ENCODE results near the gene FAM120C. TPM values are rescaled to one million over a fixed set of nuclear protein-coding genes. Genes with fewer than 3 reads are reported as not detected.

The FAM120C gene
- total RNA-seq, result 10 to 100 TPM; 10.5 to 14.9 TPM

- 0% methylated on average over 22 of the region's 70 CpGs for WGBS
- Histone ChIP-seq H3K27me3 (replicated peaks; ENCODE audit: insufficient read depth) (no peaks in the 10 kb centered on the region), H3K4me1 (replicated peaks) (no peaks in the 10 kb centered on the region), H3K27ac (peak within 1 kb of the TSS; percentile 69 to 80), H3K9me3 (no peaks in the 10 kb centered on the region), H3K36me3 (no peaks in the 10 kb centered on the region), H3K4me3 (peak within 1 kb of the TSS; percentile 55 to 61)
- intact Hi-C loops (cut with DNase I), result loop anchor here (10.0 kb wide), 1 partner anchor 138 kb away; the partner anchor contains the start of gene PHF8
- TF ChIP-seq, protein P1, sequence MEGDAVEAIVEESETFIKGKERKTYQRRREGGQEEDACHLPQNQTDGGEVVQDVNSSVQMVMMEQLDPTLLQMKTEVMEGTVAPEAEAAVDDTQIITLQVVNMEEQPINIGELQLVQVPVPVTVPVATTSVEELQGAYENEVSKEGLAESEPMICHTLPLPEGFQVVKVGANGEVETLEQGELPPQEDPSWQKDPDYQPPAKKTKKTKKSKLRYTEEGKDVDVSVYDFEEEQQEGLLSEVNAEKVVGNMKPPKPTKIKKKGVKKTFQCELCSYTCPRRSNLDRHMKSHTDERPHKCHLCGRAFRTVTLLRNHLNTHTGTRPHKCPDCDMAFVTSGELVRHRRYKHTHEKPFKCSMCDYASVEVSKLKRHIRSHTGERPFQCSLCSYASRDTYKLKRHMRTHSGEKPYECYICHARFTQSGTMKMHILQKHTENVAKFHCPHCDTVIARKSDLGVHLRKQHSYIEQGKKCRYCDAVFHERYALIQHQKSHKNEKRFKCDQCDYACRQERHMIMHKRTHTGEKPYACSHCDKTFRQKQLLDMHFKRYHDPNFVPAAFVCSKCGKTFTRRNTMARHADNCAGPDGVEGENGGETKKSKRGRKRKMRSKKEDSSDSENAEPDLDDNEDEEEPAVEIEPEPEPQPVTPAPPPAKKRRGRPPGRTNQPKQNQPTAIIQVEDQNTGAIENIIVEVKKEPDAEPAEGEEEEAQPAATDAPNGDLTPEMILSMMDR (IDR thresholded peaks at IDR 0.05), result no peak
- no peak for TF ChIP-seq POLR2AphosphoS5 (IDR thresholded peaks at IDR 0.05)
- peak; percentile 39 for DNase-seq (ENCODE audit: low spot score)
Measured at GRCh38 chrX:54182864-54183613, at the start of gene FAM120C. FAM120C (minus strand) TSS chrX:54183254; CDS start chrX:54183198, 56 bp downstream.

DNA sequence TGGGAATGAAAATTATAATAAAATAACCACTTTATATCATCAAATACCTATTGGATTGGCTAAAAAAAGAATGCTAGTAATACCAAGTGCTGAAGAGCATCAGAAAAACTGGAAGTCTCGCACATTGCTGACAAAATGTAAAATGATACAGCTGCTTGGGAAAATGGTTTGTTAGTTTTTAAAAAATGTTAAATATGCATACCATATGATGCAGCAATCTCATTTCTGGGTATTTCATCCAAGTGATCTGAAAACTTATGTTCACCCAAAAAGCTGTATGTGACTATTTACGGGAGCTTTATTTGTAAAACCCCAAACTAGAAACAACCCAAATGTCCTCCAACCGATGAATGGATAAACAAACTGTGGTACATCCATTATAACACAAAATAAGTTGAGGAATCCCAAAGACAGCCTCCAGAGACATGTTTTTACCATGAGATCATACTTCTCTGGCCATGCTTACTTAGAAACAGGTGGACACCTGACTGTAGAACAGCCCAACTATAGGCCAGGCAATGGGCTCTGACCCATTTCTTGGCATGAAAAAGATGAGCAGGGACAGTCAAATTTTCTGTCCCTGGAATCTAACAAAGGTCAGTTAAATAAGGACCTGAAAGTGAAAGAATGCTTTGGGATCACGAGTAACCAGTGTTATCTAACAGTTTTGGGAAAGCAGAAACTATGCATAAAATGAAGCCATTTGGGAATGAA lies 47.5 kb upstream of the FAM120C start:
- H3K9me3 ChIP-seq, result no peaks in the 10 kb centered on the region
- H3K27me3 ChIP-seq (replicated peaks; ENCODE audit: insufficient read depth), result no peaks in the 10 kb centered on the region
- H3K4me1 ChIP-seq (replicated peaks), result no peaks in the 10 kb centered on the region
- WGBS, result 88% methylated on average over 4 of the region's 4 CpGs
- no peak overlapping the region for H3K27ac ChIP-seq
- intact Hi-C loops (cut with DNase I), result no loop called here
- H3K4me3 ChIP-seq, result no peak overlapping the region
- no peak for DNase-seq (ENCODE audit: low spot score)
- TF ChIP-seq POLR2AphosphoS5 (IDR thresholded peaks at IDR 0.05) (no peak), POLR2A (IDR thresholded peaks at IDR 0.05) (no peak)
- TF ChIP-seq, protein P1 (IDR thresholded peaks at IDR 0.05), result no peak
- H3K36me3 ChIP-seq, result no peaks in the 10 kb centered on the region

GRCh38 chrX:54223581-54223980 lies 40.5 kb upstream of the FAM120C start:
- no peaks in the 10 kb centered on the region for H3K4me1 ChIP-seq (replicated peaks)
- WGBS, result 78% methylated on average over 2 of the region's 2 CpGs
- TF ChIP-seq POLR2AphosphoS5 (IDR thresholded peaks at IDR 0.05) (no peak), POLR2A (IDR thresholded peaks at IDR 0.05) (no peak)
- TF ChIP-seq, protein P1 (IDR thresholded peaks at IDR 0.05), result no peak
- H3K9me3 ChIP-seq, result no peaks in the 10 kb centered on the region
- intact Hi-C loops (cut with DNase I), result no loop called here
- no peaks in the 10 kb centered on the region for H3K36me3 ChIP-seq
- no peaks in the 10 kb centered on the region for H3K27me3 ChIP-seq (replicated peaks; ENCODE audit: insufficient read depth)
- no peak overlapping the region for H3K27ac ChIP-seq
- no peak for DNase-seq (ENCODE audit: low spot score)
- H3K4me3 ChIP-seq, result no peak overlapping the region

- H3K36me3 ChIP-seq, result no peaks in the 10 kb centered on the region
- no peak for DNase-seq (ENCODE audit: low spot score)
- no peak overlapping the region for H3K27ac ChIP-seq
- TF ChIP-seq POLR2AphosphoS5 (IDR thresholded peaks at IDR 0.05) (no peak), POLR2A (IDR thresholded peaks at IDR 0.05) (no peak)
- intact Hi-C loops (cut with DNase I), result no loop called here
- no peak overlapping the region for H3K4me3 ChIP-seq
- no peaks in the 10 kb centered on the region for H3K4me1 ChIP-seq (replicated peaks)
- H3K27me3 ChIP-seq (replicated peaks; ENCODE audit: insufficient read depth), result no peaks in the 10 kb centered on the region
- WGBS, result 95% methylated on average over 3 of the region's 3 CpGs
- H3K9me3 ChIP-seq, result no peaks in the 10 kb centered on the region
Measured at GRCh38 chrX:54213603-54214002, 30.5 kb upstream of the FAM120C start.

DNA sequence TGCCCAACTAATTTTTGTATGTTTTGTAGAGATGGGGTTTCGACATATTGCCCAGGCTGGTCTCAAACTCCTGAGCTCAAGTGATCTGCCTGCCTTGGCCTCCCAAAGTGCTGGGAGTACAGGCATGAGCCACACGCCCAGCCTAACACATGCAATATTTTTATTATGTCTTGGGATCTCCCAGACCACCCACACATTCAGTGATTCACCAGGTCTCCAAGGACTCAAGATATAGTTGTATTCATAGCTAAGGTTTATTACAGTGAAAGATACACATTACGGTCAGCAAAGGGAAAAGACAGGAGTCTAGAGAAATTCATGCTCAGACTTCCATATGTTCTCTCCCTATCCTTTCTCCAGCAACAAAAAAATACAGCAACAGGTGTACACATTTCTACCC lies 25.5 kb upstream of the FAM120C start:
- TF ChIP-seq POLR2AphosphoS5 (IDR thresholded peaks at IDR 0.05) (no peak), POLR2A (IDR thresholded peaks at IDR 0.05) (no peak)
- TF ChIP-seq, protein P1 (IDR thresholded peaks at IDR 0.05), result no peak
- Histone ChIP-seq H3K4me3 (no peak overlapping the region), H3K36me3 (no peaks in the 10 kb centered on the region), H3K27ac (no peak overlapping the region), H3K27me3 (replicated peaks; ENCODE audit: insufficient read depth) (no peaks in the 10 kb centered on the region), H3K9me3 (no peaks in the 10 kb centered on the region), H3K4me1 (replicated peaks) (no peaks in the 10 kb centered on the region)
- no peak for DNase-seq (ENCODE audit: low spot score)
- intact Hi-C loops (cut with DNase I), result no loop called here
- 83% methylated on average over 3 of the region's 3 CpGs for WGBS

Data from prostate gland (tissue), 2 donors.